ENCODE results near the gene LRP1B. TPM values are rescaled to one million over a fixed set of nuclear protein-coding genes. Genes with fewer than 3 reads are reported as not detected.

Gene LRP1B
- total RNA-seq, 8 experiments from 2014 or later: 0.04 to 31.2 (median 11.5) TPM

- H3K4me1 ChIP-seq (replicated peaks in 1 of 2): peaks cover 0 to 8% of the 10 kb centered on the region in 2 donors
- ATAC-seq (replicated peaks in 6 of 8): no peak
- in situ Hi-C loops (cut with MboI; ENCODE audit: low pct_unique_long_range_greater_than_20kb in 2 of 9, low sequenced_read_pairs in 9 of 9, unreplicated experiment in 9 of 9): no loop called here
- 17 to 89% (median 70%) methylated on average over 2 to 3 of the region's 3 CpGs; no CpG with 5 or more reads in 1 of the 10 experiments for WGBS, 10 experiments
- H3K4me3 ChIP-seq: no peak overlapping the region
- H3K27ac ChIP-seq: no peak overlapping the region
These were observed 483.5 kb downstream of the LRP1B start for GRCh38 chr2:141647353-141647752.

- no peak overlapping the region for H3K27ac ChIP-seq
- in situ Hi-C loops (cut with MboI; ENCODE audit: low pct_unique_long_range_greater_than_20kb in 2 of 9, low sequenced_read_pairs in 9 of 9, unreplicated experiment in 9 of 9): no loop called here
- no peak for ATAC-seq (replicated peaks in 6 of 8)
These were observed 489.4 kb downstream of the LRP1B start for GRCh38 chr2:141641462-141641861.

GRCh38 chr2:141639809-141640208 lies 491.0 kb downstream of the LRP1B start:
- in situ Hi-C loops (cut with MboI; ENCODE audit: low pct_unique_long_range_greater_than_20kb in 2 of 9, low sequenced_read_pairs in 9 of 9, unreplicated experiment in 9 of 9): no loop called here
- no peak for ATAC-seq (replicated peaks in 6 of 8)

More at GRCh38 chr2:141641462-141641861, 489.4 kb downstream of the LRP1B start:
- Histone ChIP-seq H3K4me1 (replicated peaks in 1 of 2) (peaks cover 0 to 23% of the 10 kb centered on the region in 2 donors), H3K4me3 (no peak overlapping the region)

GRCh38 chr2:141633132-141633531 lies 497.7 kb downstream of the LRP1B start:
- Histone ChIP-seq H3K4me1 (replicated peaks in 1 of 2) (no peaks in the 10 kb centered on the region), H3K4me3 (no peak overlapping the region), H3K27ac (no peak overlapping the region)
- ATAC-seq (replicated peaks in 6 of 8): peak in 4 of 8 experiments; percentile 53 to 86 (median 64)
- in situ Hi-C loops (cut with MboI; ENCODE audit: low pct_unique_long_range_greater_than_20kb in 2 of 9, low sequenced_read_pairs in 9 of 9, unreplicated experiment in 9 of 9): no loop called here

More at GRCh38 chr2:141639809-141640208, 491.0 kb downstream of the LRP1B start:
- Histone ChIP-seq H3K4me3 (no peak overlapping the region), H3K4me1 (replicated peaks in 1 of 2) (peaks cover 0 to 23% of the 10 kb centered on the region in 2 donors), H3K27ac (no peak overlapping the region)
- 14 to 100% (median 67%) methylated on average over 1 to 3 of the region's 3 CpGs; no CpG with 5 or more reads in 2 of the 10 experiments for WGBS, 10 experiments

- ATAC-seq (replicated peaks in 6 of 8): no peak
- no peak overlapping the region for H3K27ac ChIP-seq
- H3K4me1 ChIP-seq (replicated peaks in 1 of 2): no peaks in the 10 kb centered on the region
- no peak overlapping the region for H3K4me3 ChIP-seq
- WGBS, 10 experiments: 6 to 94% (median 67%) methylated on average over 1 to 3 of the region's 3 CpGs
- in situ Hi-C loops (cut with MboI; ENCODE audit: low pct_unique_long_range_greater_than_20kb in 2 of 9, low sequenced_read_pairs in 9 of 9, unreplicated experiment in 9 of 9): no loop called here
These were observed 500.3 kb downstream of the LRP1B start for GRCh38 chr2:141630407-141630930.

GRCh38 chr2:141620372-141620771 lies 510.4 kb downstream of the LRP1B start:
- in situ Hi-C loops (cut with MboI; ENCODE audit: low pct_unique_long_range_greater_than_20kb in 2 of 9, low sequenced_read_pairs in 9 of 9, unreplicated experiment in 9 of 9): no loop called here
- ATAC-seq (replicated peaks in 6 of 8): peak in 1 of 8 experiments; percentile 56
- H3K4me1 ChIP-seq (replicated peaks in 1 of 2): no peaks in the 10 kb centered on the region
- H3K27ac ChIP-seq: no peak overlapping the region
- no peak overlapping the region for H3K4me3 ChIP-seq

- in situ Hi-C loops (cut with MboI; ENCODE audit: low pct_unique_long_range_greater_than_20kb in 2 of 9, low sequenced_read_pairs in 9 of 9, unreplicated experiment in 9 of 9): no loop called here
- Histone ChIP-seq H3K27ac (no peak overlapping the region), H3K4me1 (replicated peaks in 1 of 2) (no peaks in the 10 kb centered on the region), H3K4me3 (no peak overlapping the region)
- WGBS, 10 experiments: 46 to 100% (median 80%) methylated on average over 1 to 2 of the region's 2 CpGs; no CpG with 5 or more reads in 1 of the 10 experiments
- no peak for ATAC-seq (replicated peaks in 6 of 8)
These were observed 512.4 kb downstream of the LRP1B start for GRCh38 chr2:141618457-141618856.

- in situ Hi-C loops (cut with MboI; ENCODE audit: low pct_unique_long_range_greater_than_20kb in 2 of 9, low sequenced_read_pairs in 9 of 9, unreplicated experiment in 9 of 9): no loop called here
- H3K4me1 ChIP-seq (replicated peaks in 1 of 2): peaks cover 0 to 14% of the 10 kb centered on the region in 2 donors
- no peak overlapping the region for H3K27ac ChIP-seq
- no peak overlapping the region for H3K4me3 ChIP-seq
- ATAC-seq (replicated peaks in 6 of 8): no peak
- 20 to 100% (median 75%) methylated on average over 1 of the region's 1 CpG; no CpG with 5 or more reads in 1 of the 10 experiments for WGBS, 10 experiments
These were observed 518.8 kb downstream of the LRP1B start for GRCh38 chr2:141611981-141612380.

GRCh38 chr2:141611176-141611571 lies 519.6 kb downstream of the LRP1B start:
- Histone ChIP-seq H3K27ac (no peak overlapping the region), H3K4me3 (no peak overlapping the region), H3K4me1 (replicated peaks in 1 of 2) (peaks cover 0 to 14% of the 10 kb centered on the region in 2 donors)
- in situ Hi-C loops (cut with MboI; ENCODE audit: low pct_unique_long_range_greater_than_20kb in 2 of 9, low sequenced_read_pairs in 9 of 9, unreplicated experiment in 9 of 9): no loop called here
- ATAC-seq (replicated peaks in 6 of 8): peak in 3 of 8 experiments; percentile 34 to 42 (median 39)
- 11 to 64% (median 63%) methylated on average over 1 of the region's 1 CpG; no CpG with 5 or more reads in 7 of the 10 experiments for whole genome bisulfite sequencing, 10 experiments

- peaks cover 0 to 14% of the 10 kb centered on the region in 2 donors for H3K4me1 ChIP-seq (replicated peaks in 1 of 2)
- 0 to 100% (median 60%) methylated on average over 1 to 6 of the region's 6 CpGs; no CpG with 5 or more reads in 1 of the 10 experiments for WGBS, 10 experiments
- in situ Hi-C loops (cut with MboI; ENCODE audit: low pct_unique_long_range_greater_than_20kb in 2 of 9, low sequenced_read_pairs in 9 of 9, unreplicated experiment in 9 of 9): no loop called here
- H3K4me3 ChIP-seq: no peak overlapping the region
- H3K27ac ChIP-seq: peak overlapping the region in 1 of 2 donors; percentile 3
- peak in 1 of 8 experiments; percentile 23 for ATAC-seq (replicated peaks in 6 of 8)
These were observed 520.1 kb downstream of the LRP1B start for GRCh38 chr2:141610564-141611175.

- no peak overlapping the region for H3K4me3 ChIP-seq
- in situ Hi-C loops (cut with MboI; ENCODE audit: low pct_unique_long_range_greater_than_20kb in 2 of 9, low sequenced_read_pairs in 9 of 9, unreplicated experiment in 9 of 9): no loop called here
- H3K27ac ChIP-seq: no peak overlapping the region
- H3K4me1 ChIP-seq (replicated peaks in 1 of 2): no peaks in the 10 kb centered on the region
- ATAC-seq (replicated peaks in 6 of 8): no peak
These were observed 525.7 kb downstream of the LRP1B start for GRCh38 chr2:141605163-141605562.

- no peak overlapping the region for H3K27ac ChIP-seq
- H3K4me1 ChIP-seq (replicated peaks in 1 of 2): no peaks in the 10 kb centered on the region
- ATAC-seq (replicated peaks in 6 of 8): no peak
- 37 to 80% (median 70%) methylated on average over 2 to 7 of the region's 8 CpGs; no CpG with 5 or more reads in 2 of the 10 experiments for WGBS, 10 experiments
- in situ Hi-C loops (cut with MboI; ENCODE audit: low pct_unique_long_range_greater_than_20kb in 2 of 9, low sequenced_read_pairs in 9 of 9, unreplicated experiment in 9 of 9): no loop called here
- no peak overlapping the region for H3K4me3 ChIP-seq
These were observed 529.2 kb downstream of the LRP1B start for GRCh38 chr2:141601511-141602152.

GRCh38 chr2:141599721-141600120 lies 531.1 kb downstream of the LRP1B start:
- Histone ChIP-seq H3K4me3 (no peak overlapping the region), H3K27ac (no peak overlapping the region), H3K4me1 (replicated peaks in 1 of 2) (no peaks in the 10 kb centered on the region)
- 20 to 98% (median 89%) methylated on average over 1 to 4 of the region's 4 CpGs; no CpG with 5 or more reads in 1 of the 10 experiments for WGBS, 10 experiments
- no peak for ATAC-seq (replicated peaks in 6 of 8)
- in situ Hi-C loops (cut with MboI; ENCODE audit: low pct_unique_long_range_greater_than_20kb in 2 of 9, low sequenced_read_pairs in 9 of 9, unreplicated experiment in 9 of 9): no loop called here
